ENCODE measurements around the gene EFHC1.

GRCh38 chr6:52553719-52554118, 133.6 kb downstream of the EFHC1 start:
- TF ChIP-seq CTCF (IDR thresholded peaks at IDR 0.05 in 4 of 5, conservative IDR thresholded peaks at IDR 0.05 in 1 of 5) (no peak), POLR2A (IDR thresholded peaks at IDR 0.05) (no peak)
